Esophagus muscularis mucosa (tissue), 4 donors: ENCODE measurements around the gene F5.

Experiments used
- EP300 ChIP-seq: sonication (generic); formaldehyde crosslinking; IDR thresholded peaks from one replicate; pipeline ENCODE4 v1.6.1; 2017; ENCODE audit warnings: antibody characterized with exemption
- POLR2A ChIP-seq: fragments of 450-650 bp; IDR thresholded peaks from one replicate; pipeline ENCODE4 v1.6.1; 2017; ENCODE audit warnings: antibody characterized with exemption, moderate library complexity, mild to moderate bottlenecking, low read depth
- TF ChIP-seq, protein P1 (sequence below), 3 experiments: fragments of 200-600 bp in 2 of 3; fragments of 450-650 bp in 1 of 3; sonication (generic) in 2 of 3; IDR thresholded peaks; one replicate each; pipeline ENCODE4 v1.5.1; 2017 to 2019; ENCODE audit warnings: antibody characterized with exemption in 3 of 3, mild to moderate bottlenecking in 2 of 3, moderate library complexity in 1 of 3

DNA sequence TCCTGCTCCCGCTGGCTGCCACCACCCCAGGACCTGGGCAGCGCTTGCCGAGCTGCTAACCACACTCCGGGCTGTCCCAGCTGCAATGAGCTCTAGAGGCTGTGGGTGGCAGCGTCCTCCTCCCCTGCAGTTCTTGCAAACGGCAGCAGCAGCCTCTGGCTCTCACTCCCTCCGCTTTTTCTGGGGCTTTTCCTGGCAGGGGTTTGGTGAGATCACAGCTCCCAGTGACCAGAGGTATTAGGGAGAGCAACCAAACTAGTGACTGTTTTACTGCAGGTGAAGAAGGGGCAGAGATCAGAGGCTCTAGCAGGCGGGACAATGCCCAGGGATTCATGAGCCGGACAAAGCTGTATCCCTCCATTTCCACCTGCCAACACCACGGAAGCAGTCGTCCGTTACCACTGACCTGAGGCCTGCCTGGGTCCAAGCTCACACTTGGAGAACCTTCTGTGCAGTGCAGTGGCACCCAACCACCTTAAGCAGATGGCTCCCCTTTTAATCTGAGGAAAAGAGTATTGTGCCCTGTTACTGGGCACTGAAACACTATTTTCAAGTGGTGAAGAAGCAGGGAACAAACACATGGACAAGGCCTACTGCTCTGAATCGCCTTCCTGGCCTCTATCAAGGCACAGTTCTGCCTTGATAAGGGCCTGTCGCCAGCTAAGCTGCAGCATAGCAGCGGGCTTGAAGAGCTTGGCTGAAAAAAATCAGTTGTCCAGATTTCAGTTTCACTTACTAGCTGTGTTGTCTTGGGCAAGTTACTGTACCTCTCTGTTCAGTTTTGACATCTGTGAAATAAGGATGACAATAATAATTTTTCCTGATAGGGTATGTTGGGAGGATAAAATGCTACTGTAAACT lies at the start of gene F5:
- TF ChIP-seq EP300 (no peak), POLR2A (no peak)
- TF ChIP-seq, protein P1, sequence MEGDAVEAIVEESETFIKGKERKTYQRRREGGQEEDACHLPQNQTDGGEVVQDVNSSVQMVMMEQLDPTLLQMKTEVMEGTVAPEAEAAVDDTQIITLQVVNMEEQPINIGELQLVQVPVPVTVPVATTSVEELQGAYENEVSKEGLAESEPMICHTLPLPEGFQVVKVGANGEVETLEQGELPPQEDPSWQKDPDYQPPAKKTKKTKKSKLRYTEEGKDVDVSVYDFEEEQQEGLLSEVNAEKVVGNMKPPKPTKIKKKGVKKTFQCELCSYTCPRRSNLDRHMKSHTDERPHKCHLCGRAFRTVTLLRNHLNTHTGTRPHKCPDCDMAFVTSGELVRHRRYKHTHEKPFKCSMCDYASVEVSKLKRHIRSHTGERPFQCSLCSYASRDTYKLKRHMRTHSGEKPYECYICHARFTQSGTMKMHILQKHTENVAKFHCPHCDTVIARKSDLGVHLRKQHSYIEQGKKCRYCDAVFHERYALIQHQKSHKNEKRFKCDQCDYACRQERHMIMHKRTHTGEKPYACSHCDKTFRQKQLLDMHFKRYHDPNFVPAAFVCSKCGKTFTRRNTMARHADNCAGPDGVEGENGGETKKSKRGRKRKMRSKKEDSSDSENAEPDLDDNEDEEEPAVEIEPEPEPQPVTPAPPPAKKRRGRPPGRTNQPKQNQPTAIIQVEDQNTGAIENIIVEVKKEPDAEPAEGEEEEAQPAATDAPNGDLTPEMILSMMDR (IDR thresholded peaks at IDR 0.05), result peak; percentile 16 to 54 (median 27)
